ENCODE results near the gene MPZL1.

Gene MPZL1

GRCh38 chr1:167676916-167677848 lies 44.6 kb upstream of the MPZL1 start:
- Histone ChIP-seq H3K4me1 (ENCODE audit: control insufficient read depth, low read length) (peaks cover 89% of the 10 kb centered on the region), H3K9me2 (replicated peaks; ENCODE audit: control insufficient read depth, low read length) (no peaks in the 10 kb centered on the region), H3K9me3 (ENCODE audit: control insufficient read depth, insufficient read depth, low read length) (no peaks in the 10 kb centered on the region), H3K79me2 (ENCODE audit: control insufficient read depth, low read length) (peaks cover 85% of the 10 kb centered on the region), H3K27ac (ENCODE audit: low read depth, low read length) (no peak overlapping the region), H3K4me2 (ENCODE audit: low read length) (no peak overlapping the region), H3K4me3 (ENCODE audit: low read length) (no peak overlapping the region), H3K36me3 (ENCODE audit: control insufficient read depth, low read length) (peaks cover 86% of the 10 kb centered on the region), H4K20me1 (ENCODE audit: control insufficient read depth, insufficient read depth, low read depth, low read length) (no peaks in the 10 kb centered on the region; the same call in 1 of the 2 replicates), H3K27me3 (ENCODE audit: control insufficient read depth, low read length) (no peaks in the 10 kb centered on the region), H3F3A (ENCODE audit: control insufficient read depth, insufficient read depth) (no peaks in the 10 kb centered on the region)
- TF ChIP-seq EZH2phosphoT487 (IDR thresholded peaks at IDR 0.05; ENCODE audit: borderline replicate concordance, low read length) (no peak), CTCF (IDR thresholded peaks at IDR 0.05; ENCODE audit: low read depth, low read length, poor library complexity, severe bottlenecking) (no peak)

GRCh38 chr1:167678422-167678821 lies 43.4 kb upstream of the MPZL1 start:
- no peak overlapping the region for H3K4me2 ChIP-seq (ENCODE audit: low read length)
- H3K4me1 ChIP-seq (ENCODE audit: control insufficient read depth, low read length) = peaks cover 77% of the 10 kb centered on the region
- no peaks in the 10 kb centered on the region for H3K9me2 ChIP-seq (replicated peaks; ENCODE audit: control insufficient read depth, low read length)
- TF ChIP-seq CTCF (IDR thresholded peaks at IDR 0.05; ENCODE audit: low read depth, low read length, poor library complexity, severe bottlenecking) = no peak
- no peak for TF ChIP-seq EZH2phosphoT487 (IDR thresholded peaks at IDR 0.05; ENCODE audit: borderline replicate concordance, low read length)
- H3F3A ChIP-seq (ENCODE audit: control insufficient read depth, insufficient read depth) = no peaks in the 10 kb centered on the region
- H3K4me3 ChIP-seq (ENCODE audit: low read length) = no peak overlapping the region
- H3K36me3 ChIP-seq (ENCODE audit: control insufficient read depth, low read length) = peaks cover 85% of the 10 kb centered on the region
- H3K9me3 ChIP-seq (ENCODE audit: control insufficient read depth, insufficient read depth, low read length) = no peaks in the 10 kb centered on the region
- H3K79me2 ChIP-seq (ENCODE audit: control insufficient read depth, low read length) = peaks cover 73% of the 10 kb centered on the region
- H4K20me1 ChIP-seq (ENCODE audit: control insufficient read depth, insufficient read depth, low read depth, low read length) = no peaks in the 10 kb centered on the region
- no peak overlapping the region for H3K27ac ChIP-seq (ENCODE audit: low read depth, low read length)
- no peaks in the 10 kb centered on the region for H3K27me3 ChIP-seq (ENCODE audit: control insufficient read depth, low read length)

- Histone ChIP-seq H3K27me3 (ENCODE audit: control insufficient read depth, low read length) (no peaks in the 10 kb centered on the region), H3K9me2 (replicated peaks; ENCODE audit: control insufficient read depth, low read length) (no peaks in the 10 kb centered on the region), H4K20me1 (ENCODE audit: control insufficient read depth, insufficient read depth, low read depth, low read length) (no peaks in the 10 kb centered on the region), H3K79me2 (ENCODE audit: control insufficient read depth, low read length) (peaks cover 69% of the 10 kb centered on the region), H3K9me3 (ENCODE audit: control insufficient read depth, insufficient read depth, low read length) (no peaks in the 10 kb centered on the region), H3F3A (ENCODE audit: control insufficient read depth, insufficient read depth) (no peaks in the 10 kb centered on the region), H3K4me2 (ENCODE audit: low read length) (no peak overlapping the region), H3K36me3 (ENCODE audit: control insufficient read depth, low read length) (peaks cover 85% of the 10 kb centered on the region), H3K4me3 (ENCODE audit: low read length) (no peak overlapping the region), H3K4me1 (ENCODE audit: control insufficient read depth, low read length) (peaks cover 72% of the 10 kb centered on the region), H3K27ac (ENCODE audit: low read depth, low read length) (no peak overlapping the region)
- TF ChIP-seq CTCF (IDR thresholded peaks at IDR 0.05; ENCODE audit: low read depth, low read length, poor library complexity, severe bottlenecking) (no peak), EZH2phosphoT487 (IDR thresholded peaks at IDR 0.05; ENCODE audit: borderline replicate concordance, low read length) (no peak)
These were observed 42.9 kb upstream of the MPZL1 start for GRCh38 chr1:167678838-167679237.

Data from DOHH2 (cell line).